Tibial artery (tissue), 4 donors: ENCODE measurements around the gene FAM117B.

ENCODE experiments used
- DNase-seq, 2 donors: peaks; one replicate each; pipeline ENCODE4 v3.0.0-alpha.2; 2019
- H3K27ac ChIP-seq, 2 donors: fragments of 200-600 bp; sonication (generic) in 1 of 2; 1 replicate in 1 of 2; 2 replicates in 1 of 2; pipeline ENCODE4 v1.5.1; 2018 to 2019; ENCODE audit warnings: mild to moderate bottlenecking in 1 of 2
- H3K27me3 ChIP-seq, 2 donors: fragments of 200-600 bp; sonication (generic) in 1 of 2; one replicate each; pipeline versions ENCODE4 v1.5.1 to v1.6.0; 2016 to 2019
- H3K36me3 ChIP-seq, 3 donors: fragments of 200-600 bp; sonication (generic) in 2 of 3; one replicate each; pipeline ENCODE4 v1.5.1; 2016 to 2019; ENCODE audit warnings: mild to moderate bottlenecking in 2 of 3
- H3K4me1 ChIP-seq, 4 donors: fragments of 200-600 bp; sonication (generic) in 2 of 4; 1 replicate in 3 of 4; 2 replicates in 1 of 4; pipeline ENCODE4 v1.5.1; 2016 to 2019
- H3K4me3 ChIP-seq, 2 donors: fragments of 200-600 bp; sonication (generic) in 1 of 2; 1 replicate in 1 of 2; 2 replicates in 1 of 2; pipeline ENCODE4 v1.5.1; 2018 to 2019; ENCODE audit warnings: mild to moderate bottlenecking in 2 of 2
- H3K9me3 ChIP-seq, 3 donors: fragments of 200-600 bp; sonication (generic) in 1 of 3; one replicate each; pipeline ENCODE4 v1.5.1; 2016 to 2019
- intact Hi-C: fragments of 100-400 bp; cut with DNase I; formaldehyde crosslinking; loops from one replicate; pipeline ENCODE4 v1.15.0; 2023; ENCODE audit warnings: low total_unique reads
- TF ChIP-seq, protein P1 (sequence below), 2 experiments: fragments of 200-600 bp in 1 of 2; fragments of 450-650 bp in 1 of 2; IDR thresholded peaks; one replicate each; pipeline ENCODE4 v1.5.1; 2017 to 2019; ENCODE audit warnings: antibody characterized with exemption in 2 of 2, mild to moderate bottlenecking in 1 of 2, moderate library complexity in 1 of 2

Gene FAM117B

GRCh38 chr2:202752071-202752470, 117.3 kb downstream of the FAM117B start:
- H3K9me3 ChIP-seq: no peaks in the 10 kb centered on the region

DNA sequence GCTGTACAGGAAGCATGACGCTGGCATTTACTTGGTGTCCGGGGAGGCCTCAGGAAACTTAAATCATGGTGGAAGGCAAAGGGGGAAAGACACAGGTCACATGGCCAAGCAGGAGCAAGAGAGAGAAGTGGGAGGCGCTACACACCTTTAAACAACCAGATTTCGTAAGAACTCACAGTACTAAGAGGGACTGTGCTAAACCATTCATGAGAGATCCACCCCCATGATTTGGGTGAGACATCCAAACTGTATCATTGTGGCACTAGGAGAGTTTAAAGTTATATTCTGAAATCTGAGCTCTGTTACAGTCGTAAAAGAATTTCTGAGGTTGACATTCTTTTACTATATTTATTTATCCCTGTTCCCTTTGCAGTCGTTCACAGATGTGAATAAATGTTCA, 120.2 kb downstream of the FAM117B start:
- Histone ChIP-seq H3K9me3 (no peaks in the 10 kb centered on the region), H3K36me3 (peaks cover 6 to 40% (median 14%) of the 10 kb centered on the region in 3 donors), H3K27ac (no peak overlapping the region), H3K27me3 (no peaks in the 10 kb centered on the region), H3K4me1 (no peaks in the 10 kb centered on the region), H3K4me3 (no peak overlapping the region)
- DNase-seq: no peak
- TF ChIP-seq, protein P1, sequence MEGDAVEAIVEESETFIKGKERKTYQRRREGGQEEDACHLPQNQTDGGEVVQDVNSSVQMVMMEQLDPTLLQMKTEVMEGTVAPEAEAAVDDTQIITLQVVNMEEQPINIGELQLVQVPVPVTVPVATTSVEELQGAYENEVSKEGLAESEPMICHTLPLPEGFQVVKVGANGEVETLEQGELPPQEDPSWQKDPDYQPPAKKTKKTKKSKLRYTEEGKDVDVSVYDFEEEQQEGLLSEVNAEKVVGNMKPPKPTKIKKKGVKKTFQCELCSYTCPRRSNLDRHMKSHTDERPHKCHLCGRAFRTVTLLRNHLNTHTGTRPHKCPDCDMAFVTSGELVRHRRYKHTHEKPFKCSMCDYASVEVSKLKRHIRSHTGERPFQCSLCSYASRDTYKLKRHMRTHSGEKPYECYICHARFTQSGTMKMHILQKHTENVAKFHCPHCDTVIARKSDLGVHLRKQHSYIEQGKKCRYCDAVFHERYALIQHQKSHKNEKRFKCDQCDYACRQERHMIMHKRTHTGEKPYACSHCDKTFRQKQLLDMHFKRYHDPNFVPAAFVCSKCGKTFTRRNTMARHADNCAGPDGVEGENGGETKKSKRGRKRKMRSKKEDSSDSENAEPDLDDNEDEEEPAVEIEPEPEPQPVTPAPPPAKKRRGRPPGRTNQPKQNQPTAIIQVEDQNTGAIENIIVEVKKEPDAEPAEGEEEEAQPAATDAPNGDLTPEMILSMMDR (IDR thresholded peaks at IDR 0.05): no peak
- intact Hi-C loops: no loop called here

More at GRCh38 chr2:202752071-202752470, 117.3 kb downstream of the FAM117B start:
- Histone ChIP-seq H3K27me3 (no peaks in the 10 kb centered on the region), H3K4me1 (no peaks in the 10 kb centered on the region), H3K4me3 (no peak overlapping the region), H3K27ac (no peak overlapping the region), H3K36me3 (peaks cover 0 to 16% (median under 1%) of the 10 kb centered on the region in 3 donors)
- intact Hi-C loops: no loop called here
- TF ChIP-seq, protein P1 (IDR thresholded peaks at IDR 0.05): no peak
- DNase-seq: no peak

DNA sequence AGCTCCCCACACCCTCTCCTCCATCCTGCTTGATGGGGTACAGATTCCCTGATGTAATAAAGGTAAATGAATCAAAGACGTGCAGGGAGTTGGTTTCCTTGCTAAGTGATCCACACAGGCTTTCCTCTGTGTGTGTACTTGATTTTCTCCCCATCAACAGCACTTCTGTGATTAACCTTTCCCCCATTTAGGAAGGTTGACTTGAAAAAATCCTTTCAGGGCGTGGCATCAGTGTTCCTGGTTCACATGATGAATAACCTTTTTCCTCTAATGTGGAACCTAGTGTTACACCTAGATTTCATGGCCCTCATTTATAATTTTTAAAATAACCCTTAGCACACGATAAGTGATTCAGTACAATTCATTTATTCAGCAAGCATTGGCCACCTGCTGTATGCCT, 121.8 kb downstream of the FAM117B start:
- H3K9me3 ChIP-seq: no peaks in the 10 kb centered on the region
- H3K27me3 ChIP-seq: no peaks in the 10 kb centered on the region
- TF ChIP-seq, protein P1 (IDR thresholded peaks at IDR 0.05): no peak
- no peak for DNase-seq
- peaks cover 6 to 51% (median 22%) of the 10 kb centered on the region in 3 donors for H3K36me3 ChIP-seq
- no peak overlapping the region for H3K4me3 ChIP-seq
- H3K27ac ChIP-seq: no peak overlapping the region
- intact Hi-C loops: no loop called here
- H3K4me1 ChIP-seq: no peaks in the 10 kb centered on the region

GRCh38 chr2:202757339-202757738, 122.6 kb downstream of the FAM117B start:
- DNase-seq: no peak
- intact Hi-C loops: no loop called here
- H3K36me3 ChIP-seq: peaks cover 6 to 52% (median 22%) of the 10 kb centered on the region in 3 donors
- TF ChIP-seq, protein P1 (IDR thresholded peaks at IDR 0.05): no peak
- H3K27me3 ChIP-seq: no peaks in the 10 kb centered on the region
- no peak overlapping the region for H3K27ac ChIP-seq
- H3K4me3 ChIP-seq: no peak overlapping the region
- H3K9me3 ChIP-seq: no peaks in the 10 kb centered on the region
- no peaks in the 10 kb centered on the region for H3K4me1 ChIP-seq

GRCh38 chr2:202758128-202758527, 123.4 kb downstream of the FAM117B start:
- no peak for DNase-seq
- H3K4me1 ChIP-seq: no peaks in the 10 kb centered on the region
- H3K27ac ChIP-seq: no peak overlapping the region
- H3K4me3 ChIP-seq: no peak overlapping the region
- no peaks in the 10 kb centered on the region for H3K9me3 ChIP-seq
- H3K27me3 ChIP-seq: no peaks in the 10 kb centered on the region
- intact Hi-C loops: no loop called here
- TF ChIP-seq, protein P1 (IDR thresholded peaks at IDR 0.05): no peak
- H3K36me3 ChIP-seq: peaks cover 6 to 52% (median 22%) of the 10 kb centered on the region in 3 donors

DNA sequence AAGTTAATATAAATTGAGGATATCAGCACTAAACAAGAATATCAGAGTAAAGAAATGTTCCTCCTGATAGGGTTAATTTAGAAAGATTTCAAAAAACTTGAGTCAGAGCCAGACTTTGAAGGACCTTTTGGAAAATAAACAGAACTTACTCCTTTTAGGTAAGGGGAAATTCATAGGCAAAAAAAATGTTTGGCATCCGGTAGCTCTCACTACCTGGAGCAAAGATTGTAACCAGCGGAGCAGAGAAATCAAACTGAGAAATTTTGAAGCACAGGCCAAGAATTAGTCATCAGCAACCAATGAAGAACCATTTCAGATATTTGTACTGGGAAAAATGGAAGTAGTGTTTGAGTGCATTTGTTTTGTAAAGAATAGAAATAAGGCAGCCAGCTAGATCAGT, 123.8 kb downstream of the FAM117B start:
- peaks cover 6 to 52% (median 22%) of the 10 kb centered on the region in 3 donors for H3K36me3 ChIP-seq
- no peaks in the 10 kb centered on the region for H3K4me1 ChIP-seq
- H3K4me3 ChIP-seq: no peak overlapping the region
- no peaks in the 10 kb centered on the region for H3K9me3 ChIP-seq
- H3K27ac ChIP-seq: no peak overlapping the region
- intact Hi-C loops: no loop called here
- DNase-seq: no peak
- H3K27me3 ChIP-seq: no peaks in the 10 kb centered on the region
- TF ChIP-seq, protein P1 (IDR thresholded peaks at IDR 0.05): no peak
